WTC11 (cell line): Measurements from ENCODE around the gene CBLB.

ENCODE experiments used
- CREB1 ChIP-seq: sonication (generic); formaldehyde crosslinking; IDR thresholded peaks from 2 replicates; pipeline ENCODE4 v1.8.0; 2023; ENCODE audit warnings: mild to moderate bottlenecking, missing genetic modification reagents
- IRF2 ChIP-seq: sonication (generic); formaldehyde crosslinking; IDR thresholded peaks from 2 replicates; pipeline ENCODE4 v1.8.0; 2022; ENCODE audit warnings: low read depth, missing genetic modification reagents, borderline replicate concordance
- NR3C1 ChIP-seq: sonication (generic); formaldehyde crosslinking; conservative IDR thresholded peaks from 2 replicates; pipeline ENCODE4 v1.8.1; 2023; ENCODE audit warnings: low read depth, mild to moderate bottlenecking, missing genetic modification reagents
- ZNF423 ChIP-seq: fragments of 250-450 bp; sonication (Bioruptor Pico); IDR thresholded peaks from 2 replicates; pipeline ENCODE4 v2.1.2; 2022; ENCODE audit warnings: mild to moderate bottlenecking, moderate library complexity
- TF ChIP-seq, protein P1 (sequence below): sonication (generic); formaldehyde crosslinking; IDR thresholded peaks from 2 replicates; pipeline ENCODE4 v1.8.0; 2023; ENCODE audit warnings: missing genetic modification reagents
- TF ChIP-seq, protein P2 (sequence below): fragments of 200-600 bp; IDR thresholded peaks from 2 replicates; pipeline ENCODE4 v1.8.0; 2022; ENCODE audit warnings: antibody characterized with exemption
- TF ChIP-seq, protein P3 (sequence below): fragments of 250-450 bp; sonication (Bioruptor Pico); IDR thresholded peaks from 2 replicates; pipeline ENCODE4 v1.9.0; 2021; ENCODE audit warnings: moderate library complexity, mild to moderate bottlenecking, inconsistent platforms, borderline replicate concordance
- TF ChIP-seq, protein P4 (sequence below): sonication (generic); formaldehyde crosslinking; IDR thresholded peaks from 2 replicates; pipeline ENCODE4 v1.8.0; 2022; ENCODE audit warnings: mild to moderate bottlenecking, missing genetic modification reagents
- TF ChIP-seq, protein P5 (sequence below): sonication (generic); formaldehyde crosslinking; conservative IDR thresholded peaks from 2 replicates; pipeline ENCODE4 v1.8.1; 2022; ENCODE audit warnings: mild to moderate bottlenecking, missing genetic modification reagents

DNA sequence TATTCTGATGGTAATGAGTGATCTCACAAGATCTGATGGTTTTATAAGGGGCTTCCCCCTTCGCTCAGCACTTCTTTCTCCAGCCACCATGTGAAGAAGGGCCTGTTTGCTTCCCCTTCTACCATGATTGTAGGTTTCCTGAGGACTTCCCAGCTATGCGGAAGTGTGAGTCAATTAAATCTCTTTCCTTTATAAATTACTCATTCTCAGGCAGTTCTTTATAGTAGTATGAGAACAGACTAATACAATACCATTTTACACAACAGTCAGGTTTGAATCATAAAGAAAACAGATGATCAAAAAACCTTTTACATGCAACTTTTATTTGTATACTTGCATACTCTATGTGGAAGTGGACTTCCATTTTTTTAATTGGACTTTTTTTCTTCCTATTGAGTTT, 46.7 kb upstream of the CBLB start:
- TF ChIP-seq, protein P1, sequence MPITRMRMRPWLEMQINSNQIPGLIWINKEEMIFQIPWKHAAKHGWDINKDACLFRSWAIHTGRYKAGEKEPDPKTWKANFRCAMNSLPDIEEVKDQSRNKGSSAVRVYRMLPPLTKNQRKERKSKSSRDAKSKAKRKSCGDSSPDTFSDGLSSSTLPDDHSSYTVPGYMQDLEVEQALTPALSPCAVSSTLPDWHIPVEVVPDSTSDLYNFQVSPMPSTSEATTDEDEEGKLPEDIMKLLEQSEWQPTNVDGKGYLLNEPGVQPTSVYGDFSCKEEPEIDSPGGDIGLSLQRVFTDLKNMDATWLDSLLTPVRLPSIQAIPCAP, result no peak
- TF ChIP-seq, protein P2, sequence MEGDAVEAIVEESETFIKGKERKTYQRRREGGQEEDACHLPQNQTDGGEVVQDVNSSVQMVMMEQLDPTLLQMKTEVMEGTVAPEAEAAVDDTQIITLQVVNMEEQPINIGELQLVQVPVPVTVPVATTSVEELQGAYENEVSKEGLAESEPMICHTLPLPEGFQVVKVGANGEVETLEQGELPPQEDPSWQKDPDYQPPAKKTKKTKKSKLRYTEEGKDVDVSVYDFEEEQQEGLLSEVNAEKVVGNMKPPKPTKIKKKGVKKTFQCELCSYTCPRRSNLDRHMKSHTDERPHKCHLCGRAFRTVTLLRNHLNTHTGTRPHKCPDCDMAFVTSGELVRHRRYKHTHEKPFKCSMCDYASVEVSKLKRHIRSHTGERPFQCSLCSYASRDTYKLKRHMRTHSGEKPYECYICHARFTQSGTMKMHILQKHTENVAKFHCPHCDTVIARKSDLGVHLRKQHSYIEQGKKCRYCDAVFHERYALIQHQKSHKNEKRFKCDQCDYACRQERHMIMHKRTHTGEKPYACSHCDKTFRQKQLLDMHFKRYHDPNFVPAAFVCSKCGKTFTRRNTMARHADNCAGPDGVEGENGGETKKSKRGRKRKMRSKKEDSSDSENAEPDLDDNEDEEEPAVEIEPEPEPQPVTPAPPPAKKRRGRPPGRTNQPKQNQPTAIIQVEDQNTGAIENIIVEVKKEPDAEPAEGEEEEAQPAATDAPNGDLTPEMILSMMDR, result no peak
- TF ChIP-seq, protein P3, sequence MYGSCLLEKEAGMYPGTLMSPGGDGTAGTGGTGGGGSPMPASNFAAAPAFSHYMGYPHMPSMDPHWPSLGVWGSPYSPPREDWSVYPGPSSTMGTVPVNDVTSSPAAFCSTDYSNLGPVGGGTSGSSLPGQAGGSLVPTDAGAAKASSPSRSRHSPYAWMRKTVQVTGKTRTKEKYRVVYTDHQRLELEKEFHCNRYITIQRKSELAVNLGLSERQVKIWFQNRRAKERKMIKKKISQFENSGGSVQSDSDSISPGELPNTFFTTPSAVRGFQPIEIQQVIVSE (CRISPR knock-in tag), result no peak
- TF ChIP-seq, protein P4, sequence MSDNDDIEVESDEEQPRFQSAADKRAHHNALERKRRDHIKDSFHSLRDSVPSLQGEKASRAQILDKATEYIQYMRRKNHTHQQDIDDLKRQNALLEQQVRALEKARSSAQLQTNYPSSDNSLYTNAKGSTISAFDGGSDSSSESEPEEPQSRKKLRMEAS, result no peak
- TF ChIP-seq, protein P5, sequence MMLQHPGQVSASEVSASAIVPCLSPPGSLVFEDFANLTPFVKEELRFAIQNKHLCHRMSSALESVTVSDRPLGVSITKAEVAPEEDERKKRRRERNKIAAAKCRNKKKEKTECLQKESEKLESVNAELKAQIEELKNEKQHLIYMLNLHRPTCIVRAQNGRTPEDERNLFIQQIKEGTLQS, result no peak
- no peak for TF ChIP-seq ZNF423
- no peak for TF ChIP-seq CREB1 (CRISPR knock-in tag)
- TF ChIP-seq IRF2, result no peak
- TF ChIP-seq NR3C1 (CRISPR knock-in tag), result no peak
